ENCODE data around the gene OR2A42.
"Not testable (repeated sequence)": the region's sequence is repeated elsewhere in the genome, so short reads cannot be mapped to it uniquely, and the experiment has no call there.

Gene OR2A42

DNA sequence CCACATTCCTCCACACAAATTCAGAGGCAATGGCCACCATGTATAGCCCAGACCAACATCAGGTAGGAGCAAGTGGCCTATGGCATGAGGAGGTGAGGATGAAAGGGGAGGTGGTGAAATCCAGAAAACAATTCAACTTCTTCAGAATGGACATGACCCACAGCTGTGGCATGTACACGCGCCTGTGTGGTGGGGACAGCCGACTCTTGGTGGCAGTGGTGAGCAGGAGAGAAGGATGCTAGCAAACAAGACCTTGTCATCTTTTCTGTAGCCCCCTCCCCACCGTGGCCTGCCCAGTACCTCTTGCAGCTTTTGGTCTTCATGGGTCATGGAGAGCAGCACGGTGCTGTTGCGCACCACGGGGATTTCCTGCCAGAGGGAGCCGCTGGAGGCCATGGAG is 42.6 kb upstream of the OR2A42 start:
- H3K23ac ChIP-seq (ENCODE audit: low read length); H2AK5ac ChIP-seq (ENCODE audit: low read length); H4K91ac ChIP-seq (ENCODE audit: low read depth, low read length); H3K27me3 ChIP-seq (ENCODE audit: insufficient read depth, low read length); H2AFZ ChIP-seq (ENCODE audit: insufficient read depth, low read length, poor library complexity); H3K36me3 ChIP-seq (ENCODE audit: control insufficient read depth in 1 of 2, insufficient read depth in 2 of 2, low read length in 2 of 2); H3K9ac ChIP-seq (ENCODE audit: low read length); H2BK12ac ChIP-seq (ENCODE audit: low read length); H2BK5ac ChIP-seq (ENCODE audit: low read depth, low read length, poor library complexity); H4K12ac ChIP-seq (ENCODE audit: low read depth, low read length); H3K4me2 ChIP-seq (ENCODE audit: low read length); H3K9me3 ChIP-seq (ENCODE audit: insufficient read depth, low read depth, low read length); H4K8ac ChIP-seq (ENCODE audit: low read depth, low read length); H3K14ac ChIP-seq (ENCODE audit: low read length); H3K4ac ChIP-seq (ENCODE audit: low read depth, low read length); H2BK120ac ChIP-seq (ENCODE audit: insufficient read depth, low read length, poor library complexity); H3K4me1 ChIP-seq (ENCODE audit: control insufficient read depth in 1 of 2, insufficient read depth in 2 of 2, low read length in 2 of 2); H3K27ac ChIP-seq (ENCODE audit: low read depth, low read length); H3K18ac ChIP-seq (ENCODE audit: low read length); H3K4me3 ChIP-seq (ENCODE audit: low read depth, low read length); H3K79me1 ChIP-seq (ENCODE audit: low read length); DNase-seq; H3K79me2 ChIP-seq (ENCODE audit: control insufficient read depth, insufficient read depth, low read length, poor library complexity): not testable (repeated sequence)
- WGBS (ENCODE audit: extremely low coverage, insufficient coverage, insufficient read length), result no CpG with 5 or more reads among the region's 8 CpGs

- not testable (repeated sequence) for H3K27ac ChIP-seq (ENCODE audit: low read depth, low read length); H3K14ac ChIP-seq (ENCODE audit: low read length); H2AFZ ChIP-seq (ENCODE audit: insufficient read depth, low read length, poor library complexity); H3K4me3 ChIP-seq (ENCODE audit: low read depth, low read length); H3K79me2 ChIP-seq (ENCODE audit: control insufficient read depth, insufficient read depth, low read length, poor library complexity); H3K4me2 ChIP-seq (ENCODE audit: low read length); H3K36me3 ChIP-seq (ENCODE audit: control insufficient read depth in 1 of 2, insufficient read depth in 2 of 2, low read length in 2 of 2); H2BK5ac ChIP-seq (ENCODE audit: low read depth, low read length, poor library complexity); H3K4me1 ChIP-seq (ENCODE audit: control insufficient read depth in 1 of 2, insufficient read depth in 2 of 2, low read length in 2 of 2); H3K9me3 ChIP-seq (ENCODE audit: insufficient read depth, low read depth, low read length); H3K4ac ChIP-seq (ENCODE audit: low read depth, low read length); H2BK12ac ChIP-seq (ENCODE audit: low read length); H3K18ac ChIP-seq (ENCODE audit: low read length); DNase-seq; H3K79me1 ChIP-seq (ENCODE audit: low read length); H3K27me3 ChIP-seq (ENCODE audit: insufficient read depth, low read length); H4K8ac ChIP-seq (ENCODE audit: low read depth, low read length); H2AK5ac ChIP-seq (ENCODE audit: low read length); H2BK120ac ChIP-seq (ENCODE audit: insufficient read depth, low read length, poor library complexity); H3K23ac ChIP-seq (ENCODE audit: low read length); H3K9ac ChIP-seq (ENCODE audit: low read length); H4K12ac ChIP-seq (ENCODE audit: low read depth, low read length); H4K91ac ChIP-seq (ENCODE audit: low read depth, low read length)
- no CpG with 5 or more reads among the region's 6 CpGs for WGBS (ENCODE audit: extremely low coverage, insufficient coverage, insufficient read length)
These were observed 40.6 kb upstream of the OR2A42 start for GRCh38 chr7:144280010-144280409.

DNA sequence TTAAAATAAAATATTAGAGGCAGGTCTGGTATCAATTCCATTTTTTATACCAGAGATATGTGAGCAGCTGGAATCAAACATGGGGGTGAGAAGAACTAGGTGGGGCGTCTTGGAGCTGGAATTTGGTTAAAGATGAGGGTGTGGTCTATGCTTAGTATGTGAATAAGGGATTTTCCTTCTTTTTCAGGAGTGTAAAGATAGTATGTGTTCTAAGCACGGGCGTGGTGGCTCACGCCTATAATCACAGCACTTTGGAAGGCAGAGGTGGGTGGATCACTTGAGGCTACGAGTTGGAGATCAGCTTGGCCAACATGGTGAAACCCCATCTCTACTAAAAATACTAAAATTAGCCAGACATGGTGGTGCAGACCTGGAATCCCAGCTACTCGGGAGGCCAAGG is 35.9 kb upstream of the OR2A42 start:
- H3K27ac ChIP-seq (ENCODE audit: low read depth, low read length); H3K18ac ChIP-seq (ENCODE audit: low read length); H2BK5ac ChIP-seq (ENCODE audit: low read depth, low read length, poor library complexity); H3K4me3 ChIP-seq (ENCODE audit: low read depth, low read length); H2AFZ ChIP-seq (ENCODE audit: insufficient read depth, low read length, poor library complexity); H3K9me3 ChIP-seq (ENCODE audit: insufficient read depth, low read depth, low read length); H3K79me2 ChIP-seq (ENCODE audit: control insufficient read depth, insufficient read depth, low read length, poor library complexity); H2BK120ac ChIP-seq (ENCODE audit: insufficient read depth, low read length, poor library complexity); H3K4me1 ChIP-seq (ENCODE audit: control insufficient read depth in 1 of 2, insufficient read depth in 2 of 2, low read length in 2 of 2); H3K9ac ChIP-seq (ENCODE audit: low read length); H3K4me2 ChIP-seq (ENCODE audit: low read length); H3K36me3 ChIP-seq (ENCODE audit: control insufficient read depth in 1 of 2, insufficient read depth in 2 of 2, low read length in 2 of 2); DNase-seq; H4K8ac ChIP-seq (ENCODE audit: low read depth, low read length); H3K79me1 ChIP-seq (ENCODE audit: low read length); H2BK12ac ChIP-seq (ENCODE audit: low read length); H2AK5ac ChIP-seq (ENCODE audit: low read length); H3K14ac ChIP-seq (ENCODE audit: low read length); H3K27me3 ChIP-seq (ENCODE audit: insufficient read depth, low read length); H3K23ac ChIP-seq (ENCODE audit: low read length); H4K12ac ChIP-seq (ENCODE audit: low read depth, low read length); H3K4ac ChIP-seq (ENCODE audit: low read depth, low read length); H4K91ac ChIP-seq (ENCODE audit: low read depth, low read length): not testable (repeated sequence)
- no CpG with 5 or more reads among the region's 6 CpGs for WGBS (ENCODE audit: extremely low coverage, insufficient coverage, insufficient read length)

DNA sequence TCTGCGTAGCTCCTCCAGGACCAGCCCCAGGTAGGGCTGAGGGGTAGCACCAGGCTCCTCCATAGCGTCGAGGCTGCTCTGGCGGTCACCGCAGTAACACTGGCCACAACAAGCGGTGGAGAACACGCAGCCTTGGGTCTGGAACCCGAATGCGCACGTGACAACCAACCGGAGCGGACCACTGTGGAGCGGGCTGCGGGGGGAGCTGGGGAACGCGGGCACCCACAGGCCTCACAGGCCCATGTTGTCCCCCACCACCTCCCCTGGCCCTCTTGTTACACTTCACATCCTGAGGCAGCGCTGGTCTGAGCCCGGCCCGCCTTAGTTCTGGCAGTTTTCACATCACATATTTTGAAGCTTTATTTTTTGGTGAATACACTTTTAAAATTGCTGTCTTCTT is 29.8 kb upstream of the OR2A42 start, which contains the start of gene CTAGE8:
Gene CTAGE8, minus strand, starts transcription at position 101 of the 400 bp plus-strand sequence. Its CDS starts 38 bp downstream, at position 63.
- H4K91ac ChIP-seq (ENCODE audit: low read depth, low read length); H2BK5ac ChIP-seq (ENCODE audit: low read depth, low read length, poor library complexity); H2BK120ac ChIP-seq (ENCODE audit: insufficient read depth, low read length, poor library complexity); H3K23ac ChIP-seq (ENCODE audit: low read length); H3K9ac ChIP-seq (ENCODE audit: low read length); H2AK5ac ChIP-seq (ENCODE audit: low read length); H3K9me3 ChIP-seq (ENCODE audit: insufficient read depth, low read depth, low read length); H3K27me3 ChIP-seq (ENCODE audit: insufficient read depth, low read length); H3K36me3 ChIP-seq (ENCODE audit: control insufficient read depth in 1 of 2, insufficient read depth in 2 of 2, low read length in 2 of 2); H3K79me2 ChIP-seq (ENCODE audit: control insufficient read depth, insufficient read depth, low read length, poor library complexity); H3K27ac ChIP-seq (ENCODE audit: low read depth, low read length); DNase-seq; H4K8ac ChIP-seq (ENCODE audit: low read depth, low read length); H3K18ac ChIP-seq (ENCODE audit: low read length); H2BK12ac ChIP-seq (ENCODE audit: low read length); H3K14ac ChIP-seq (ENCODE audit: low read length); H4K12ac ChIP-seq (ENCODE audit: low read depth, low read length); H3K4me3 ChIP-seq (ENCODE audit: low read depth, low read length); H3K79me1 ChIP-seq (ENCODE audit: low read length); H3K4me1 ChIP-seq (ENCODE audit: control insufficient read depth in 1 of 2, insufficient read depth in 2 of 2, low read length in 2 of 2); H3K4me2 ChIP-seq (ENCODE audit: low read length); H3K4ac ChIP-seq (ENCODE audit: low read depth, low read length); H2AFZ ChIP-seq (ENCODE audit: insufficient read depth, low read length, poor library complexity): not testable (repeated sequence)
- no CpG with 5 or more reads among the region's 19 CpGs for WGBS (ENCODE audit: extremely low coverage, insufficient coverage, insufficient read length)
